Measurements from ENCODE around the gene LAMA3. TPM values are rescaled to one million over a fixed set of nuclear protein-coding genes. Genes with fewer than 3 reads are reported as not detected.

LAMA3 gene
- total and polyA plus RNA-seq, 2 donors (not counting 1 experiment from before 2014, with no cell fraction given): 0.75 to 13.2 TPM

DNA sequence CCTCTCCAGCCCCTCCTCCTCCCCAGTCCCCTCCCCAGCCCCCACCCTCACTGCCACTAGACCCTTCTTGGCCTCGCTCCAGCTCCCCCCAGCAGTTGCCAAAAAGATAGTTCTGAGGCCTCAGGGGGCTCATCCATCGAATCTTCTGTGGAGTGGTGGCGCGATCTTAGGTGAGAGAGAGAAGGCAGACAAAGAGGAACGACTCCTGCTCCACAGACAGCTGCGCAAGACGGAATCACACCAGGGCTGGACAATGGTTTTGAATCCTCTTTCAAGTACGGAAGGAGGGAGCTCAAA is 68.1 kb downstream of the LAMA3 start:
- Histone ChIP-seq H3K4me2 (ENCODE audit: extremely low read depth, insufficient read depth, low read length) (no peak overlapping the region), H3K79me2 (ENCODE audit: control insufficient read depth, insufficient read depth, low read length) (no peaks in the 10 kb centered on the region), H3K9ac (ENCODE audit: insufficient read depth, low read length) (no peak overlapping the region), H3K4me1 (ENCODE audit: control insufficient read depth, extremely low read depth, insufficient read depth, low read length) (no peaks in the 10 kb centered on the region), H3K4me3 (replicated peaks in 1 of 4; ENCODE audit: control extremely low read depth in 1 of 4, insufficient read depth in 1 of 4, low read depth in 3 of 4, low read length in 4 of 4) (no peak overlapping the region), H3K27me3 (ENCODE audit: control insufficient read depth, insufficient read depth, low read length) (no peaks in the 10 kb centered on the region), H3K9me3 (ENCODE audit: control insufficient read depth, insufficient read depth, low read depth, low read length) (no peaks in the 10 kb centered on the region), H2AFZ (ENCODE audit: low read length) (no peak overlapping the region), H3K27ac (ENCODE audit: insufficient read depth, low read length) (no peak overlapping the region), H4K20me1 (ENCODE audit: control insufficient read depth, extremely low read depth, insufficient read depth, low read length) (no peaks in the 10 kb centered on the region), H3K36me3 (ENCODE audit: control insufficient read depth, insufficient read depth, low read length) (no peaks in the 10 kb centered on the region)
- TF ChIP-seq EZH2 (IDR thresholded peaks at IDR 0.05; ENCODE audit: low read length, missing control alignments): no peak
- no peak for TF ChIP-seq CTCF (conservative IDR thresholded peaks at IDR 0.05 in 1 of 2, IDR thresholded peaks at IDR 0.05 in 1 of 2; ENCODE audit: low read depth in 1 of 2, low read length in 2 of 2)
- no peak for DNase-seq (ENCODE audit: low read depth in 2 of 2)

DNA sequence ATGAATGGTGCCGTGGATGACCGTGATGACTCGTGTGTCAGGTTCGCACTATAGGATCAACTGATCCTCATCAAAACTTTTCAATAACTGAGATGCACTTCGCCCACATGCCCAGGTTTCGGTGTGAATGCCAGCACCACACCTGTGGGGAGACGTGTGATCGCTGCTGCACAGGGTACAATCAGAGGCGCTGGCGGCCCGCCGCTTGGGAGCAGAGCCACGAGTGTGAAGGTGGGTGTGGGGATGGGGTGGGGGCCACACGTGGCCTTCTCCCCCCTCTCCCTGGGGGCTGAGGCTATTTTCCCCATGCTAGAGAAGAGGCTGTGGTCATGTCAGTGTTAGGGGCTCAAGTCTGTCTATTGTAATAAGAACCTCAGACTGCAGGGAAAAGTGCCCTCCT is 69.0 kb downstream of the LAMA3 start:
- DNase-seq (ENCODE audit: low read depth in 2 of 2): no peak
- no peak overlapping the region for H3K9ac ChIP-seq (ENCODE audit: insufficient read depth, low read length)
- no peaks in the 10 kb centered on the region for H3K79me2 ChIP-seq (ENCODE audit: control insufficient read depth, insufficient read depth, low read length)
- H3K4me3 ChIP-seq (replicated peaks in 1 of 4; ENCODE audit: control extremely low read depth in 1 of 4, insufficient read depth in 1 of 4, low read depth in 3 of 4, low read length in 4 of 4): no peak overlapping the region
- no peak overlapping the region for H3K27ac ChIP-seq (ENCODE audit: insufficient read depth, low read length)
- H3K27me3 ChIP-seq (ENCODE audit: control insufficient read depth, insufficient read depth, low read length): no peaks in the 10 kb centered on the region
- H3K4me2 ChIP-seq (ENCODE audit: extremely low read depth, insufficient read depth, low read length): no peak overlapping the region
- H3K4me1 ChIP-seq (ENCODE audit: control insufficient read depth, extremely low read depth, insufficient read depth, low read length): no peaks in the 10 kb centered on the region
- no peak for TF ChIP-seq CTCF (conservative IDR thresholded peaks at IDR 0.05 in 1 of 2, IDR thresholded peaks at IDR 0.05 in 1 of 2; ENCODE audit: low read depth in 1 of 2, low read length in 2 of 2)
- no peak for TF ChIP-seq EZH2 (IDR thresholded peaks at IDR 0.05; ENCODE audit: low read length, missing control alignments)
- H2AFZ ChIP-seq (ENCODE audit: low read length): no peak overlapping the region
- no peaks in the 10 kb centered on the region for H4K20me1 ChIP-seq (ENCODE audit: control insufficient read depth, extremely low read depth, insufficient read depth, low read length)
- no peaks in the 10 kb centered on the region for H3K9me3 ChIP-seq (ENCODE audit: control insufficient read depth, insufficient read depth, low read depth, low read length)
- H3K36me3 ChIP-seq (ENCODE audit: control insufficient read depth, insufficient read depth, low read length): no peaks in the 10 kb centered on the region

DNA sequence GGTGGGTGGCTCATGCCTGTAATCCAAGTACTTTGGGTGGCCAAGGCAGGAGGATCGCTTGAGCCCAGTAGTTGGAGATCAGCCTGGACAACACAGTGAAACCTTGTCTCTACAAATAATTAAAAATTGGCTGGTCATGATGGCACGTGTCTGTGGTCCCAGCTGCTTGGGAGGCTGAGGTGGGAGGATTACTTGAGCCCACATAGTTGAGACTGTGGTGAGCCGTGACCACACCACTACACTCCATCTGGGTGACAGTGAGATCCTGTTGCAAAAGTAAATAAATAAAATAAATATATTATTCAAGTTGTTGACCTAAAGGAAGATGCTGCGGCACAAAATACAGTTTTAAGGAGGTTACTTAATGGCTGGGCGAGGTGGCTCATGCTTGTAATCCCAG is 72.7 kb downstream of the LAMA3 start:
- no peak overlapping the region for H3K27ac ChIP-seq (ENCODE audit: insufficient read depth, low read length)
- no peak overlapping the region for H3K9ac ChIP-seq (ENCODE audit: insufficient read depth, low read length)
- no peak overlapping the region for H2AFZ ChIP-seq (ENCODE audit: low read length)
- no peak overlapping the region for H3K4me3 ChIP-seq (replicated peaks in 1 of 4; ENCODE audit: control extremely low read depth in 1 of 4, insufficient read depth in 1 of 4, low read depth in 3 of 4, low read length in 4 of 4)
- no peaks in the 10 kb centered on the region for H3K27me3 ChIP-seq (ENCODE audit: control insufficient read depth, insufficient read depth, low read length)
- TF ChIP-seq EZH2 (IDR thresholded peaks at IDR 0.05; ENCODE audit: low read length, missing control alignments) (no peak), CTCF (conservative IDR thresholded peaks at IDR 0.05 in 1 of 2, IDR thresholded peaks at IDR 0.05 in 1 of 2; ENCODE audit: low read depth in 1 of 2, low read length in 2 of 2) (no peak)
- no peak overlapping the region for H3K4me2 ChIP-seq (ENCODE audit: extremely low read depth, insufficient read depth, low read length)
- no peaks in the 10 kb centered on the region for H3K79me2 ChIP-seq (ENCODE audit: control insufficient read depth, insufficient read depth, low read length)
- H3K4me1 ChIP-seq (ENCODE audit: control insufficient read depth, extremely low read depth, insufficient read depth, low read length): no peaks in the 10 kb centered on the region
- H4K20me1 ChIP-seq (ENCODE audit: control insufficient read depth, extremely low read depth, insufficient read depth, low read length): no peaks in the 10 kb centered on the region
- no peaks in the 10 kb centered on the region for H3K9me3 ChIP-seq (ENCODE audit: control insufficient read depth, insufficient read depth, low read depth, low read length)
- H3K36me3 ChIP-seq (ENCODE audit: control insufficient read depth, insufficient read depth, low read length): no peaks in the 10 kb centered on the region
- no peak for DNase-seq (ENCODE audit: low read depth in 2 of 2)
